Stimulated activated CD8-positive, alpha-beta memory T cell treated with anti-CD3 and anti-CD28 coated beads, Interleukin-7, amount 100 ng/mL, for 24 hours (primary cell): ENCODE data around the gene MSLN.

Experiments
- DNase-seq: peaks from one replicate; pipeline ENCODE4 v3.0.0-alpha.2; 2020; ENCODE audit warnings: low read depth

Gene MSLN

DNA sequence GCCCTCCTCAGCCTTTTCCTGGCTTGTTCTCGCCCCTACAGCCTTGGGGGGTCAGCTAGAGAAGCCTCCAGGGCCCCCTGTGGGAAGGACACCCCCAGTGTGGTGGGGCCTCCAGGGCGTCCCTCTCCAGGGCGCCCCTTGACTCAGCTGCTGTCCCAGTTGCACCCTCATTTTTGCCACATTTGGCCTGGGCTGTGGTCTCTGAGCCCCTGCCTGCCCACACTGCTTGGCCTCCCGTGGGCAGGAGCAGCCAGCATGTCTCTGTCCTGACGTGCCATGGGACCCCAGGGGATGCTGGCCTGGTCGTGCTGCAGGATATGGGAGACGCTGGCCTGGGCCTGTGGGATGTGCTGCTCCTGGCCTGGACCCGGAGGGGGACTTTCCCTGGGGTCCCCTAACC lies 32.9 kb downstream of the MSLN start:
- no peak for DNase-seq

DNA sequence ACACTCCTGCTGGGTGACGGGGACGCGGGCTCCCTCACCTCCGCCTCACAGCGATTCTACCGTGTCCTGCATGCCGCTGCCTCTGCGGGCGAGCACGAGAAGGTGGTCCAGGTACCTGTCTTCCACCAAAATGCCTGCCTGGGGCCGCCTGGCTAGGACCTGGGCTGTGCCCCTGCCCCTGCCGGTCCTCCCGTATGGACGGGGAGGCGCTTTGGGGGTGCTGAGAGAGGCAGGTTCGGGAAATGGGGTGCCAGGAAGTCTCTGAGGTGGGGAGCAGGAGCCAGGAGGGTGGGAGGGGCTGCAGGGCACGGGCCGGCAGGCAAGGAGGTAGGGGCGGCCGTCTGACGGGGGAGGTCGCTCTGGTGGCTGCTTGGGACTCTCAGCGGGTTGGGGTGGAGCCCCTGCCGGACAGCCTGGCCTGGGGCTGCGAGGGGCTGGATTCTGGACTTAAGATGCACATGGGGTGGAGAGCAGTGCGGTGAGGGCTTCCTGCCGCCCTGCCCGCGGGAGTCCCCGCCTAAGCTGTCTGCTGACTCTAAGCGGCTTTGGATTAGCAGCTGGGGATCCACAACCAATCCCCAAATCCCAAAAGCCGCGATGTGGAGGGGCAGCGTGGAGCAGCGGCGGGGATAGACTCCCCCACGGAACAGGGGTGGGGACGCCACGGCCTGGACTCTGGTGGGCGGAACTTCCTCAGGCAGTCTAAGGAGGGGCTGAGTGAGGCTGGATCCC lies 33.7 kb downstream of the MSLN start:
- DNase-seq, result no peak

- DNase-seq, result no peak
Observed at GRCh38 chr16:794853-795466, 34.4 kb downstream of the MSLN start.

GRCh38 chr16:795580-796229 lies 35.2 kb downstream of the MSLN start:
- no peak for DNase-seq

DNA sequence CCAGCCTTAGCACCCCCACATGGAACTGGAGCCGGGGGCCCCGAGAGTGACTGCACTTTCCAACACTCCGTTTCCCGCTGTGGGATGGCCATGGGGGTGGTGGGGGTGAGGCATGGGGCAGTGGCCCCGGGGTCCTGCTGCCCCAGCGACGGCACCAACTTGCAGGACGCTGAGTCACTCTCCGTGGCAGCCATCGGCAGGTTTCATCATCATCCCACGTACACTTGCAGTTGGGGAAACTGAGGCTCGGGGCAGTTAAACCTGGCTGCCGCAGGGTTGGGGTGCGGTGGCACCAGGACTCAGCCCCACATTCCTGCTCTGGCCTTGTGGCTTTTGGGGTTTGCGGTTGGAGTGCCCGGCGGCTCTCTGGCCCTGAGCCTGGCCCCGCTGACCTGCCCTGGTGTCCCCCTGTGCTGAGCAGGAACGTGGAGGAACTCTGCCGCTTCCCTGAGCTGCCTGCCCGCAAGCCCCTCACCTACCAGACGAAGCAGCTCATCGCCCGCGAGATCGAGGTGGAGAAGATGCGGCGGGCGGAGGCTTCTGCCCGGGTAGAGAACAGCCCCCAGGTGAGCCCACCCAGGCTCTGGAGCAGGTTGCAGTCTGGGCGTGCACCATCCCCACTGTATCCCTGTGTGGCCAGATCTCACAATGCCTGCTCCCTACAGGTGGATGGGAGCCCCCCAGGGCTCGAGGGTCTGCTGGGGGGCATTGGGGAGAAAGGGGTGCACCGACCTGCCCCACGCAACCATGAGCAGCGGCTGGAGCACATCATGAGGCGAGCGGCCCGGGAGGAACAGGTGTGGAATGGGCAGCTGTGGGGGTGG lies 36.0 kb downstream of the MSLN start:
- no peak for DNase-seq

DNA sequence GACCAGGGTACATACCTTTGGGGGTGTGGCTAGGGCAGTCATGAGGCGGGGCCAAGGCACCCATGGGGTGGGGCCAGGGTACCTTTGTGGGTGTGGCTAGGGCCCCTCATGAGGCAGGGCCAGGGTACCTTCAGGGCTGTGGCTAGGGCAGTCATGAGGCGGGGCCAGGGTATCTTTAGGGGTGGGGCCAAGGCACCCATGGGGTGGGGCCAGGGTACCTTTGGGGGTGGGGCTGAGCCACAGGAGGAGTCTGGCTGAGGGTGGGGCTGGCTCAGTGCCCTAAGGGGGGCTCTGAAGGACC lies 36.5 kb downstream of the MSLN start:
- no peak for DNase-seq

- DNase-seq, result no peak
Observed at GRCh38 chr16:797686-798085, 37.2 kb downstream of the MSLN start.

GRCh38 chr16:798666-799065 lies 38.1 kb downstream of the MSLN start:
- DNase-seq, result no peak

DNA sequence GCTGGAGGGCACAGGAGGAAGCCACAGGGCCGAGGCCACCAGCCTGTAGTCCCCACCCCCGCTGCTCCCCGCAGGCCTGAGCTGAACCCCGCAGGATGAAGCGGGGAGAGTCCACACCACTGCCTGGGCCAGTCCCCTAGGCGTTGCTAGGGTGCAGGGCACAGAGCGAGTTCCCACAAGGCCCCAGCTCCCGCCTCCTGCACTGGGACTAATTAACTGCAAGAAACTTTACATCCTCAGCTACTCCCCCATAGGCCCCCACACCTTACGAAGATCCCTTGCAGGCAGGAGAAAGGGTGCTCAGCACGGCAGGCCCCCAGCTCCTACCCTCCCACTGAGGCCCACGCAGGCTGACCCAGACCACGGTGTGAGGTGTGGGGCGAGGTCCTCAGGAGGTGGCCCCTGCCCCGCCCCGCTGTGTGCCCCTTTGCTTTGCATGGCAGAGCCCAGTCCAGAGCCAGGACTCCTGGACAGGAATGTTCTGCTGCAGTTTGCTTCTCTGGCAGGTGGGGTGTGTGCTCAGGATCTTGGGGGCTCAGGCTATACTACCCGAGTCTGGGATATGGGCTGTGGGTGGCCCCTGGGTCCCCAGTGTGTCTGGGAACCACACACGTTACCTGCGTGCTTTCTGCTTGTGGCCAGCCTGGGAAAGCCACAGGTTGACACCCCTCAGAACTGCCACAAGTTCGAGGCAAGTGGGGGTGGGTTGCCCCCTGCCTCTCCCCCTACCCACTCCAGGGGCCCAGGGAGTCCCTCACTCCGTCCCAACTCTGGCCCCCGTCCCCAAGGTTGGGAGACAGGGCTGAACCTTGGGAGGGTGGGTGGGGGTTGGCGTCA lies 38.8 kb downstream of the MSLN start:
- DNase-seq, result no peak

DNA sequence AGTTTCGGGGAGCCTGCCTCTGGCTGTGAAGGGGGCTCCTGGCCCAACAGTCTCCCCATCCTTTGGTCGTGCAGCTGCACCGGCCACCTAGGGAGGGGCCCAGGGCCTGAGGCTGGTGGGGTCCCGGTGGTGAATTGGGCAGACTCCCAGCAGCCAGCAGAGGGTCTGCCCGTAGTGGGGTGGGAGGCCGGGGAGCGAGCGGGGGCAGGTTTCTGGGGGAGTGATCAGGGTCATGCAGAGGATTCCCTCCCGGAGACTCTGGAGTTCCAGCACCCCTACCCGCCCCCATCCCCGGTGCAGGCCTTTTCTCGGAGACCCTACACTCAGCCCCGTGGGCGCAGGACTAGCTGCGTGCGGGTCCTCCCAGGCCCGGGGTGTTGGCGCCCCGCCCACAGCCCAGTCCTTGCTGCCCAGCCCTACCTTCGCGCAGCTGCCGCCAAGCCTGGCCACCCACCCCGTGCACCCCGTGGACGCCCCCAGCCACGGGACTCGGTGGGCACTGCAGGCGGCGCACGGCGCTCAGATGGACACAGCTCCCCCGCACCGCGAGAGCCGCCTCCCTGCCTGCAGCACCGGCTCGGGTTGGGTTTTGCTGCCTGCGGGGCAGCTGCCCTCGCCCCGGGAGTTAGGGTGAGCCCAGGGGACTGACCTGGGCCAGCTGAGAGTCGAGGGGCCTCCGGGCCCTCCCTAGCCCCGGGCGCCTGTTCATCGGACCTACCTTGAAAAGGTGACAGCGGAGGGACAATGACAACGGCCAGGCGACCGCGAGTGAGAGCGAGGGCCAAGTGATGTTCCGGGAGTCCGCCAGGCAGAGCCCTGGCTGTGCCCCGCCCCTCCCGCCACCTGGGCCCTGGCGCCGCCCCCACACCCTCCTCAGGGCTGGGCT lies 39.7 kb downstream of the MSLN start, which contains the start of gene GNG13:
Gene GNG13 (minus strand): TSS at position 787 of the 886 bp plus-strand sequence. CDS start 1,657 bp downstream, outside the sequence.
- DNase-seq, result no peak

GRCh38 chr16:800834-801511 lies 40.4 kb downstream of the MSLN start:
- no peak for DNase-seq

GRCh38 chr16:801584-802363 lies 41.2 kb downstream of the MSLN start:
- no peak for DNase-seq

GRCh38 chr16:802461-802860 lies 41.9 kb downstream of the MSLN start:
- DNase-seq, result no peak

GRCh38 chr16:802914-803753 lies 42.6 kb downstream of the MSLN start:
- no peak for DNase-seq

- no peak for DNase-seq
Observed at GRCh38 chr16:803754-804080, 43.2 kb downstream of the MSLN start.

- no peak for DNase-seq
Observed at GRCh38 chr16:804193-805048, 43.9 kb downstream of the MSLN start.

- no peak for DNase-seq
Observed at GRCh38 chr16:805474-805873, 44.9 kb downstream of the MSLN start.
